Endodermal cell (in vitro differentiated cells): Measurements from ENCODE around the gene ACVR1. TPM values are rescaled to one million over a fixed set of nuclear protein-coding genes. Genes with fewer than 3 reads are reported as not detected.
A peak's percentile ranks its signal among the peaks of the same experiment; 100 is the strongest.

Experiments
- DNase-seq: peaks from one replicate; pipeline ENCODE4 v3.0.0-alpha.2; 2017
- H3K27ac ChIP-seq: 2 replicates; pipeline ENCODE4 v1.5.1; 2013; ENCODE audit warnings: mild to moderate bottlenecking, low read depth, low read length, moderate library complexity
- H3K27me3 ChIP-seq: 2 replicates; pipeline ENCODE4 v1.6.1; 2013; ENCODE audit warnings: mild to moderate bottlenecking, low read length, moderate library complexity; ENCODE audit not compliant: insufficient read depth, control insufficient read depth, poor library complexity, severe bottlenecking
- H3K36me3 ChIP-seq: 2 replicates; pipeline ENCODE4 v1.7.0; 2013; ENCODE audit warnings: mild to moderate bottlenecking, low read length, moderate library complexity; ENCODE audit not compliant: control insufficient read depth, insufficient read depth
- H3K4me1 ChIP-seq: one replicate; pipeline ENCODE4 v1.7.0; 2013; ENCODE audit warnings: low read length; ENCODE audit not compliant: control insufficient read depth, insufficient read depth
- H3K4me3 ChIP-seq: 2 replicates; pipeline ENCODE4 v1.5.1; 2013; ENCODE audit warnings: mild to moderate bottlenecking, low read length, moderate library complexity
- H3K9ac ChIP-seq: 2 replicates; pipeline ENCODE4 v1.6.1; 2013; ENCODE audit warnings: mild to moderate bottlenecking, low read length, moderate library complexity; ENCODE audit not compliant: poor library complexity, severe bottlenecking; ENCODE audit errors: extremely low read depth
- H3K9me3 ChIP-seq: 2 replicates; pipeline ENCODE4 v1.6.1; 2013; ENCODE audit warnings: mild to moderate bottlenecking, low read length, moderate library complexity; ENCODE audit not compliant: control insufficient read depth
- H3K27ac Mint-ChIP-seq: 2 replicates; pipeline ENCODE4 v1.8.0; 2020; ENCODE audit warnings: mixed read lengths
- H3K27me3 Mint-ChIP-seq: 2 replicates; pipeline ENCODE4 v1.8.0; 2021; ENCODE audit warnings: mild to moderate bottlenecking, mixed read lengths; ENCODE audit not compliant: insufficient read depth
- H3K36me3 Mint-ChIP-seq: 2 replicates; pipeline ENCODE4 v1.8.0; 2020; ENCODE audit warnings: low read depth, mixed read lengths
- H3K4me1 Mint-ChIP-seq: 2 replicates; pipeline ENCODE4 v1.8.0; 2020; ENCODE audit warnings: mixed read lengths
- H3K4me3 Mint-ChIP-seq: 2 replicates; pipeline ENCODE4 v1.8.0; 2020; ENCODE audit warnings: mild to moderate bottlenecking, moderate library complexity, mixed read lengths
- H3K9me3 Mint-ChIP-seq: 2 replicates; pipeline ENCODE4 v1.8.0; 2020; ENCODE audit warnings: mild to moderate bottlenecking, mixed read lengths
- WGBS, 2 experiments: methylation state at CpG; one replicate each; pipeline versions ENCODE4 v1.1.5 to v1.1.7; 2013; ENCODE audit warnings: missing lambda C conversion rate in 2 of 2, mixed read lengths in 1 of 2; ENCODE audit not compliant: insufficient coverage in 1 of 2, insufficient read length in 1 of 2; 5-methylcytosine and 5-hydroxymethylcytosine counted together
- total RNA-seq, 2 donors: library from RNA; stranded (reverse); fragmentation: NEBNext Ultra II Directional in 1 of 2; extraction: Animal tissue kit (Norgen Biotek cat#: 25700) in 1 of 2; gene quantifications; 2 replicates in 1 of 2; 3 replicates in 1 of 2; pipeline ENCODE4 v1.2.1, GENCODE V29; 2021
- TF ChIP-seq, protein P1 (sequence below): fragments of 200-600 bp; sonication (generic); conservative IDR thresholded peaks from 2 replicates; pipeline ENCODE4 v1.5.0; 2021; ENCODE audit warnings: antibody characterized with exemption, mild to moderate bottlenecking

ACVR1 gene
- total RNA-seq, 2 donors from 2014 or later: 21.1 to 26.9 TPM

DNA sequence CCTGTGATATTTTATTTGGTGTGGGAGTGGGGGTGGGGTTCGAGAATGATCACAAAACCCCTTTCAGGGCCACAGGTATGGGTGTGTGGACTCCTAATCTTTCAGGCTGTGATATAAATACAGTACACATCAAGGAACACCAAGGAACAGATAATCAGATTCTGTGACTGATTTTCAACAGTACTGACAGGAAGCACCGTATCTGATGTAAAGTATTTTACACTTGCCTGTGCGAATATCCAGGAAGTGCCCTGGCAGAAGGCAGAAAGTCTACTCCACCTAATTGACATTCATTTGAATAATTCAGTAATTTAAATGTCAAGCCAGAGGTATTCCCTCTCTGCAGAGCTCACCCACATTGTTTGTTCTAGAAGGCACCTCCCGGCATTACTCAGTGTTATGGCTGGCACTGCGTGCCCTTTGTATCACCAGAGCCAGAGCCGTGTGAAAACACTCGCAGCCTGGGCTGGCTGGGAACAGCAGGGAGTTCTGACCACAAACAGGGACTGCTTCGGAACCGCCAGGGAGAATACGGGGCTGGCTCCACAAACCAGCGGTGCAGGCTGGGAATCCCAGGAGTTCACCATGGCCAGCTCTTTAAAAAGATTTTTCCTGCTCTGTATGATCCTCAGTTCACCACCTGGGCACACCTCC is 91.8 kb downstream of the ACVR1 start:
- WGBS, 2 experiments: 67 to 73% methylated on average over 6 to 11 of the region's 11 CpGs
- Histone ChIP-seq H3K9me3 (no peaks in the 10 kb centered on the region), H3K27me3 (no peaks in the 10 kb centered on the region), H3K4me1 (peaks cover 49% of the 10 kb centered on the region), H3K9ac (no peak overlapping the region), H3K27ac (no peak overlapping the region), H3K4me3 (no peak overlapping the region), H3K36me3 (peaks cover 8% of the 10 kb centered on the region)
- TF ChIP-seq, protein P1, sequence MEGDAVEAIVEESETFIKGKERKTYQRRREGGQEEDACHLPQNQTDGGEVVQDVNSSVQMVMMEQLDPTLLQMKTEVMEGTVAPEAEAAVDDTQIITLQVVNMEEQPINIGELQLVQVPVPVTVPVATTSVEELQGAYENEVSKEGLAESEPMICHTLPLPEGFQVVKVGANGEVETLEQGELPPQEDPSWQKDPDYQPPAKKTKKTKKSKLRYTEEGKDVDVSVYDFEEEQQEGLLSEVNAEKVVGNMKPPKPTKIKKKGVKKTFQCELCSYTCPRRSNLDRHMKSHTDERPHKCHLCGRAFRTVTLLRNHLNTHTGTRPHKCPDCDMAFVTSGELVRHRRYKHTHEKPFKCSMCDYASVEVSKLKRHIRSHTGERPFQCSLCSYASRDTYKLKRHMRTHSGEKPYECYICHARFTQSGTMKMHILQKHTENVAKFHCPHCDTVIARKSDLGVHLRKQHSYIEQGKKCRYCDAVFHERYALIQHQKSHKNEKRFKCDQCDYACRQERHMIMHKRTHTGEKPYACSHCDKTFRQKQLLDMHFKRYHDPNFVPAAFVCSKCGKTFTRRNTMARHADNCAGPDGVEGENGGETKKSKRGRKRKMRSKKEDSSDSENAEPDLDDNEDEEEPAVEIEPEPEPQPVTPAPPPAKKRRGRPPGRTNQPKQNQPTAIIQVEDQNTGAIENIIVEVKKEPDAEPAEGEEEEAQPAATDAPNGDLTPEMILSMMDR: no peak
- Mint-ChIP-seq H3K9me3 (no peaks in the 10 kb centered on the region), H3K36me3 (peaks cover 9% of the 10 kb centered on the region), H3K27me3 (no peaks in the 10 kb centered on the region), H3K27ac (peak overlapping the region; percentile 69), H3K4me3 (no peak overlapping the region), H3K4me1 (peaks cover 71% of the 10 kb centered on the region)
- DNase-seq: peak; percentile 69

- Mint-ChIP-seq H3K9me3 (no peaks in the 10 kb centered on the region), H3K4me3 (no peak overlapping the region), H3K27ac (no peak overlapping the region), H3K36me3 (peaks cover 9% of the 10 kb centered on the region), H3K4me1 (peaks cover 63% of the 10 kb centered on the region), H3K27me3 (no peaks in the 10 kb centered on the region)
- TF ChIP-seq, protein P1: no peak
- Histone ChIP-seq H3K27ac (no peak overlapping the region), H3K4me1 (peaks cover 49% of the 10 kb centered on the region), H3K4me3 (peak overlapping the region; percentile 2), H3K9me3 (no peaks in the 10 kb centered on the region), H3K27me3 (no peaks in the 10 kb centered on the region), H3K9ac (no peak overlapping the region), H3K36me3 (peaks cover 19% of the 10 kb centered on the region)
- WGBS, 2 experiments: 79% methylated on average over 2 of the region's 2 CpGs; no CpG with 5 or more reads in 1 of the 2 experiments
- DNase-seq: no peak
These were observed 92.9 kb downstream of the ACVR1 start for GRCh38 chr2:157783245-157783644.

DNA sequence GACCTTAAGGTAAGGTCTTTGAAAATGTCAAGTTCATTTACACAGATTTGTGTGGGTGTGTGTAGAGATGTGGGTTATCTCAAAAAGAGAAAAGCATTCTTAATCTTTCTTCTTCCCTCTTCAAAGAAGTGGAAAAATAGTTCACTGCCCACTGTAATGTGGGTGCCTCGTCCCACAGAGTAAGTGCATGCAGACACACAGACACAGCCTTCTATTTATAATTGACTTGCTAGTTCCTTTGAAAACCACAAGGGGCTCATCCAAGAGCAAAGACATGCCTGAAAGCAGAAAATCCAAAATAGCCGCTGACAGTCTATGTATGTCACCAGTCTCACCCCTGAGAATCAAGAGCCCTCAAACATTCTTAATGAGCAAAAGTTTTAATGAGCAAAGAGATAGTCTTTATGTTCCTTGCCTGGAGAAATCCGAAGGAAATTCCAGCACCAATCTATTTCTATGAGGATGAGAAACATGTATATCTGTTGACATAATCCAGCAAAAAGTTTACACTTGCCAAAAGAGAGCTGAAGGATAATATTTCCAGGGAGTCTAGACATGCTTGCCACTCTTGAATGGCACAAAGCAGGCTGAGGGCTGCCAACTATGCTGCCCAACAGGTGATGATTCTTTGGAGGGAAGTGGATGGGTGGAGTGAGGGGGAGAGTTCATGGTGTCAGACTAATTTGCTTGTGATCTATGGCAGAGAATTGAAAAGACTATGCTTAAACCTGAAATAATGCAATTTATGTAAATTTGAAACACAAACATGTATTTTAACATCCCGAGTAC is 93.9 kb downstream of the ACVR1 start:
- Histone ChIP-seq H3K4me3 (no peak overlapping the region), H3K4me1 (peaks cover 43% of the 10 kb centered on the region), H3K9ac (no peak overlapping the region), H3K9me3 (no peaks in the 10 kb centered on the region), H3K27ac (no peak overlapping the region), H3K27me3 (no peaks in the 10 kb centered on the region), H3K36me3 (peaks cover 25% of the 10 kb centered on the region)
- no peak for DNase-seq
- peaks cover 53% of the 10 kb centered on the region for H3K4me1 Mint-ChIP-seq
- H3K9me3 Mint-ChIP-seq: no peaks in the 10 kb centered on the region
- H3K36me3 Mint-ChIP-seq: peaks cover 13% of the 10 kb centered on the region
- WGBS, 2 experiments: 86 to 92% methylated on average over 1 to 4 of the region's 4 CpGs
- H3K4me3 Mint-ChIP-seq: no peak overlapping the region
- H3K27ac Mint-ChIP-seq: no peak overlapping the region
- TF ChIP-seq, protein P1: peak; percentile 73
- no peaks in the 10 kb centered on the region for H3K27me3 Mint-ChIP-seq
